GM12878 (cell line): ENCODE results near the gene RFX3.

Source experiments
- CTCF ChIP-seq, 3 experiments: IDR thresholded peaks in 2 of 3; conservative IDR thresholded peaks in 1 of 3; 2 replicates each; pipeline ENCODE4 v1.5.1; 2011; ENCODE audit warnings: low read depth in 3 of 3, low read length in 3 of 3, mild to moderate bottlenecking in 3 of 3, control low read depth in 2 of 3, moderate library complexity in 2 of 3, inconsistent platforms in 1 of 3, mixed read lengths in 1 of 3; ENCODE audit not compliant: control insufficient read depth in 2 of 3, insufficient read depth in 1 of 3; ENCODE audit errors: extremely low read depth in 1 of 3
- DPF2 ChIP-seq: fragments of 450-650 bp; IDR thresholded peaks from 2 replicates; pipeline ENCODE4 v1.6.1; 2017; ENCODE audit warnings: mild to moderate bottlenecking
- NFYB ChIP-seq: IDR thresholded peaks from 2 replicates; pipeline ENCODE4 v1.6.1; 2011; ENCODE audit warnings: low read depth, mild to moderate bottlenecking, low read length, improper control_type of control experiment, moderate library complexity; ENCODE audit not compliant: insufficient read depth
- POLR2A ChIP-seq: IDR thresholded peaks from 2 replicates; pipeline ENCODE4 v1.6.1; 2011; ENCODE audit warnings: low read depth, mild to moderate bottlenecking, low read length
- RELA ChIP-seq: fragments of 450-650 bp; IDR thresholded peaks from 2 replicates; pipeline ENCODE4 v1.8.0; 2014; ENCODE audit warnings: borderline replicate concordance; ENCODE audit not compliant: partially characterized antibody
- RFX5 ChIP-seq: IDR thresholded peaks from 2 replicates; pipeline ENCODE4 v1.6.1; 2011; ENCODE audit warnings: low read depth, low read length, improper control_type of control experiment
- ZNF384 ChIP-seq: IDR thresholded peaks from 2 replicates; pipeline ENCODE4 v1.6.1; 2012; ENCODE audit warnings: low read depth, mild to moderate bottlenecking, low read length, improper control_type of control experiment, borderline replicate concordance

GRCh38 chr9:3548648-3549047, 22.8 kb upstream of the RFX3 start:
- TF ChIP-seq CTCF (IDR thresholded peaks at IDR 0.05 in 2 of 3, conservative IDR thresholded peaks at IDR 0.05 in 1 of 3; ENCODE audit: control insufficient read depth in 2 of 3, extremely low read depth in 1 of 3, insufficient read depth in 1 of 3, low read depth in 3 of 3, low read length in 3 of 3) (no peak), RELA (no peak), POLR2A (no peak), DPF2 (no peak), RFX5 (no peak), ZNF384 (no peak), NFYB (no peak)
